ENCODE measurements around the gene CCT7.

Gene CCT7

GRCh38 chr2:73294239-73294638 lies 60.1 kb downstream of the CCT7 start:
- H3K27me3 ChIP-seq (ENCODE audit: low read length), result no peaks in the 10 kb centered on the region
- H2AFZ ChIP-seq (ENCODE audit: low read depth, low read length, severe bottlenecking), result peak overlapping the region; percentile 88
- H3K9ac ChIP-seq (ENCODE audit: low read length), result no peak overlapping the region
- H3K9me2 ChIP-seq (replicated peaks; ENCODE audit: insufficient read depth, low read length), result no peaks in the 10 kb centered on the region
- no peak overlapping the region for H3K27ac ChIP-seq (ENCODE audit: low read depth, low read length)
- H3K36me3 ChIP-seq (ENCODE audit: low read length), result no peaks in the 10 kb centered on the region
- H3K4me2 ChIP-seq (ENCODE audit: low read depth, low read length, poor library complexity, severe bottlenecking), result peak overlapping the region; percentile 87
- H3K79me2 ChIP-seq (ENCODE audit: insufficient read depth, low read length), result no peaks in the 10 kb centered on the region
- H3F3A ChIP-seq (ENCODE audit: insufficient read depth), result no peaks in the 10 kb centered on the region
- no peak overlapping the region for H3K4me3 ChIP-seq (ENCODE audit: insufficient read depth, low read length, poor library complexity, severe bottlenecking)
- no peak for TF ChIP-seq EZH2phosphoT487 (conservative IDR thresholded peaks at IDR 0.05; ENCODE audit: low read length)
- no peak for TF ChIP-seq CTCF (IDR thresholded peaks at IDR 0.05; ENCODE audit: insufficient read depth, low read length, poor library complexity, severe bottlenecking)
- H3K9me3 ChIP-seq (ENCODE audit: insufficient read depth, low read length), result no peaks in the 10 kb centered on the region
- H4K20me1 ChIP-seq (ENCODE audit: low read depth, low read length), result no peaks in the 10 kb centered on the region

DNA sequence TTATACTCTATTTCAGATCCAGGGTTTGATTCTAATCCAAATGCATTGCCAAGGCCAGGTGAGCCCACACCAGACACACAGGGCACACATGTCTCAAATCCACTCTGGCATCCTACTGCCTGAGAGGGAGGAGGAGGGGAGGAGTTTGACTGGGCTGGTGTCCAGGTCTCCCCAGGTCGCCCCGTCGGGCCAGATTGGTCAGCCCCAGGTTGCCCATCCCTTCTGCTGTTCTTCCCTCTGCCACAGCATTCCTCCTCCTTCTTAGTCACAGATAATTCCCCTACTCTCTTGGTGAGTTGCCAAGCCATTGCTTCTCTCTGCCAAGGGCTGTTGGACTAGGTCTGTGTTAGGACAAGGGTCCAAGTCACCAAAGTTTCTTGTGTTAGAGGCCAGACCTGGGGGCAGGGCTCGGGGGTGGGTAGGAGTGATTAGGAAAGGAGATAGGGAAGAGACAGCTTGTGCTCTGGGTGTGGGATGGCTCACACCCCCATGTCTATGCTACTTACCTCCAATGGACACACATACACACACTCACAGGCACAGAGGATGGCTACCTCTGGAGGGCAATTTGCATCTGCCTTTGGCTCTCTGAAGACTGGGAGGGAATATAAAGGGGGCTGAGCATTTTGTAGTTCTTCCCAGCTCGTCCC lies 61.8 kb downstream of the CCT7 start:
- no peak overlapping the region for H3K4me2 ChIP-seq (ENCODE audit: low read depth, low read length, poor library complexity, severe bottlenecking)
- no peak overlapping the region for H3K27ac ChIP-seq (ENCODE audit: low read depth, low read length)
- H3F3A ChIP-seq (ENCODE audit: insufficient read depth), result no peaks in the 10 kb centered on the region
- no peaks in the 10 kb centered on the region for H4K20me1 ChIP-seq (ENCODE audit: low read depth, low read length)
- H3K9me2 ChIP-seq (replicated peaks; ENCODE audit: insufficient read depth, low read length), result no peaks in the 10 kb centered on the region
- TF ChIP-seq CTCF (IDR thresholded peaks at IDR 0.05; ENCODE audit: insufficient read depth, low read length, poor library complexity, severe bottlenecking) (no peak), EZH2phosphoT487 (conservative IDR thresholded peaks at IDR 0.05; ENCODE audit: low read length) (no peak)
- no peak overlapping the region for H3K4me3 ChIP-seq (ENCODE audit: insufficient read depth, low read length, poor library complexity, severe bottlenecking)
- H2AFZ ChIP-seq (ENCODE audit: low read depth, low read length, severe bottlenecking), result no peak overlapping the region
- H3K79me2 ChIP-seq (ENCODE audit: insufficient read depth, low read length), result no peaks in the 10 kb centered on the region
- no peak overlapping the region for H3K9ac ChIP-seq (ENCODE audit: low read length)
- H3K27me3 ChIP-seq (ENCODE audit: low read length), result no peaks in the 10 kb centered on the region
- H3K9me3 ChIP-seq (ENCODE audit: insufficient read depth, low read length), result no peaks in the 10 kb centered on the region
- H3K36me3 ChIP-seq (ENCODE audit: low read length), result no peaks in the 10 kb centered on the region

DNA sequence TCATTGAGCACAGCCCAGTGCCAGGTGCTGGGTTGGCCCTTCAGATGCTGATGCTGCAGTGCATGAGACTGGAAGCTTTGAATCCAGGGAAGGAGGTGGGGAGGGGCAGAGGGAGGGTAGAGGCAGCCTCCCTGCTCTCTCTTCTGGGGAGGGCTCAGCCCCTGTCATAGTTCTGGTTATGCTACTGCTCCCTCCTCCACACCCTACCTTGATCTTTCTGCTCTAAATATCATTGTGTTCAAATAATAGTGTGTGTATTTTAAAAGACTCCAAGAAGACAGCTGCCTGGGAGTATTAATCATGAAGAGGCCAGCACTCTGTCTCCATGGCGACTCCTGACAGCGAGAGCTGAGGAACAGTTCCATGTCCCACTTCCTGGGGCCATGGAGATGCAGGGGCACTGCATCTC lies 63.0 kb downstream of the CCT7 start:
- no peak overlapping the region for H2AFZ ChIP-seq (ENCODE audit: low read depth, low read length, severe bottlenecking)
- H3K9me2 ChIP-seq (replicated peaks; ENCODE audit: insufficient read depth, low read length), result no peaks in the 10 kb centered on the region
- no peaks in the 10 kb centered on the region for H3K27me3 ChIP-seq (ENCODE audit: low read length)

More for the DNA sequence above, 63.0 kb downstream of the CCT7 start:
- H3K36me3 ChIP-seq (ENCODE audit: low read length), result no peaks in the 10 kb centered on the region
- H3K9ac ChIP-seq (ENCODE audit: low read length), result no peak overlapping the region
- H3K9me3 ChIP-seq (ENCODE audit: insufficient read depth, low read length), result no peaks in the 10 kb centered on the region
- no peak overlapping the region for H3K4me2 ChIP-seq (ENCODE audit: low read depth, low read length, poor library complexity, severe bottlenecking)
- TF ChIP-seq EZH2phosphoT487 (conservative IDR thresholded peaks at IDR 0.05; ENCODE audit: low read length), result no peak
- no peak for TF ChIP-seq CTCF (IDR thresholded peaks at IDR 0.05; ENCODE audit: insufficient read depth, low read length, poor library complexity, severe bottlenecking)
- H4K20me1 ChIP-seq (ENCODE audit: low read depth, low read length), result no peaks in the 10 kb centered on the region
- no peak overlapping the region for H3K27ac ChIP-seq (ENCODE audit: low read depth, low read length)
- H3F3A ChIP-seq (ENCODE audit: insufficient read depth), result no peaks in the 10 kb centered on the region
- no peaks in the 10 kb centered on the region for H3K79me2 ChIP-seq (ENCODE audit: insufficient read depth, low read length)
- H3K4me3 ChIP-seq (ENCODE audit: insufficient read depth, low read length, poor library complexity, severe bottlenecking), result no peak overlapping the region

All from SU-DHL-6 (cell line).